PC-3 (cell line): Measurements from ENCODE around the gene TTC9B. TPM values are rescaled to one million over a fixed set of nuclear protein-coding genes. Genes with fewer than 3 reads are reported as not detected.

Experiments used
- ATAC-seq: fragments of 200-7000 bp; cut with Tn5 transposase; 2 replicates; pipeline ENCODE4 v1.9.1; 2020; ENCODE audit warnings: mild to moderate bottlenecking, moderate library complexity
- BruUV-seq: library from RNA; stranded (reverse); fragments of 400-500 nt; replicated peaks from 2 replicates; lab custom pipeline; 2021; lab: Mats Ljungman, UMichigan
- CTCF ChIA-PET: fragments of 300-600 bp; sonication (Branson Sonifier 250); formaldehyde crosslinking; loops from one replicate; lab custom pipeline; 2022; ENCODE audit warnings: antibody characterized with exemption; lab: Charles Lee
- POLR2A ChIA-PET: fragments of 300-600 bp; sonication (Branson Sonifier 250); formaldehyde crosslinking; loops from one replicate; lab custom pipeline; 2022; ENCODE audit warnings: antibody characterized with exemption; ENCODE audit not compliant: unreplicated experiment; lab: Charles Lee
- DNase-seq: peaks from one replicate; pipeline ENCODE4 v3.0.0-alpha.2; 2015
- H2AFZ ChIP-seq: fragments of 300-600 bp; sonication (generic); 2 replicates; pipeline ENCODE4 v1.6.0; 2016; ENCODE audit warnings: antibody characterized with exemption, low read length
- H3F3A ChIP-seq: fragments of 300-600 bp; sonication (generic); one replicate; pipeline ENCODE4 v1.6.0; 2017; ENCODE audit warnings: antibody characterized with exemption, low read length, control low read depth, mild to moderate bottlenecking; ENCODE audit not compliant: unreplicated experiment
- H3K27ac ChIP-seq: fragments of 300-600 bp; sonication (generic); 2 replicates; pipeline ENCODE4 v1.5.1; 2016; ENCODE audit warnings: mild to moderate bottlenecking, low read length
- H3K27me3 ChIP-seq: fragments of 300-600 bp; sonication (generic); 2 replicates; pipeline ENCODE4 v1.6.1; 2016; ENCODE audit warnings: low read length, mixed read lengths
- H3K36me3 ChIP-seq: fragments of 300-600 bp; sonication (generic); 2 replicates; pipeline ENCODE4 v1.6.1; 2016; ENCODE audit warnings: low read depth, mixed run types, low read length, mixed read lengths
- H3K4me1 ChIP-seq: fragments of 300-600 bp; sonication (generic); 2 replicates; pipeline ENCODE4 v1.5.1; 2016; ENCODE audit warnings: low read length; ENCODE audit not compliant: insufficient read depth
- H3K4me2 ChIP-seq: fragments of 300-600 bp; sonication (generic); 2 replicates; pipeline ENCODE4 v1.6.0; 2016; ENCODE audit warnings: low read length
- H3K4me3 ChIP-seq: fragments of 300-600 bp; sonication (generic); 2 replicates; pipeline ENCODE4 v1.5.1; 2016; ENCODE audit warnings: mild to moderate bottlenecking, low read length, mixed read lengths
- H3K79me2 ChIP-seq: fragments of 300-600 bp; sonication (generic); 2 replicates; pipeline ENCODE4 v1.6.1; 2017; ENCODE audit warnings: low read length, mixed read lengths
- H3K9ac ChIP-seq: fragments of 300-600 bp; sonication (generic); 2 replicates; pipeline ENCODE4 v1.6.0; 2016; ENCODE audit warnings: mild to moderate bottlenecking, low read length
- H3K9me2 ChIP-seq: fragments of 300-600 bp; sonication (generic); replicated peaks from 2 replicates; pipeline ENCODE4 v1.6.1; 2016; ENCODE audit warnings: mixed run types, low read length, mixed read lengths
- H3K9me3 ChIP-seq: fragments of 300-600 bp; sonication (generic); 2 replicates; pipeline ENCODE4 v1.6.1; 2016; ENCODE audit warnings: low read length, mixed read lengths
- H4K20me1 ChIP-seq: fragments of 300-600 bp; sonication (generic); 2 replicates; pipeline ENCODE4 v1.6.1; 2016; ENCODE audit warnings: low read length, mixed read lengths
- EZH2 ChIP-seq: fragments of 300-600 bp; sonication (generic); IDR thresholded peaks from one replicate; pipeline ENCODE4 v1.6.1; 2017; ENCODE audit warnings: antibody characterized with exemption, mild to moderate bottlenecking, low read length; ENCODE audit not compliant: unreplicated experiment
- EZH2phosphoT487 ChIP-seq: fragments of 300-600 bp; sonication (generic); IDR thresholded peaks from 2 replicates; pipeline ENCODE4 v1.6.1; 2018; ENCODE audit warnings: mild to moderate bottlenecking, antibody characterized with exemption, low read length, borderline replicate concordance
- intact Hi-C: fragments of 100-400 bp; cut with micrococcal nuclease; formaldehyde crosslinking; loops from 2 replicates; pipeline ENCODE4 v1.9.0; 2023
- total RNA-seq: library from RNA; depleted of rRNA; stranded (reverse); fragments of >200 nt; gene quantifications from 2 replicates; pipeline ENCODE4 v1.2.3, GENCODE V29; 2014
- TF ChIP-seq, protein P1 (sequence below): fragments of 300-600 bp; sonication (generic); conservative IDR thresholded peaks from 2 replicates; pipeline ENCODE4 v1.5.1; 2017; ENCODE audit warnings: antibody characterized with exemption, low read depth, mild to moderate bottlenecking, low read length

Gene TTC9B
- total RNA-seq, 1 experiment from 2014 or later, result 0.15 TPM

DNA sequence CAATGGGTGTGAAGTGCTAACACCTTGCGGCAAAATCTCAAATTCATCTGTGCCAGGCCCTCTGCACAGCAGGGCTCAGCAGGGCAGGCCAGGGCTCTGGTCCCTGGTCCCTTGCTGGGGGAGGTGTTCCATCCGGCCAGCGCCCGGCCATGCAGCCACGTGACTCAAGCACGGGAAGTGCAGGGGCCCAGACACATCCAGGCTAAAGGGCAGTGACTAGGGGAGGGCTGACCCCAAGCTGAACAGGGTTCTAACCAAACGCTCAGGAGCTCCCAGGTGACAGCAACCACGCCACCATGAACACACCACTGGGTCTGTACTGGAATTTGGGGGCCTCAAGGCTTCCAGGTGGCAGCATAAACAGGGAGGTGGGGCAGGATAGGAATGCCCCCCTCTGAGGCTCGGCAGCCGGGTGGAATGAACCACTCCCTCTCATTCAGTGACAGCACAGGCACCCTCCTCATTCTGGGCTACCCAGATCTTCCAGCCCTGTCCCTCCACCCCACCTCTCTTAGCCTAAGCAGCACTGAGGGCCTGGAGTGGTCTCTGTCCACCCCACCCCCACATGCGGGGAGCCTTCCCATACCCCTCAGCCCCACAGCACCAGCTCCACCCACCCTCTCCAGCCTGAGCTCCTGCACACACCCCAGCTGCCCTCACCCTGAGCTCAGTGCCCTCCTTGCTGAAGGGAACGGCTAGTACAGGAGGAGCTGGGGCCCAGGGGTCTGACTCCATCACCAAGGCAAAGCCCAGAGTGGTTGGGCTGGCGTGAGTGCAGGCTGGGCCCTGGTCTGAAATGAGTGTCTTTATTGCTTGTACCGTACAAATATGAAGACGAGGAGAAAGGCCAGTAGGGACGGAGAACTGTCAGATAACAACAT is 13.6 kb upstream of the TTC9B start:
- BruUV-seq, result no TSS peak
- Histone ChIP-seq H3K27me3 (no peaks in the 10 kb centered on the region), H3K79me2 (no peaks in the 10 kb centered on the region), H3K4me3 (no peak overlapping the region), H4K20me1 (no peaks in the 10 kb centered on the region), H2AFZ (no peak overlapping the region), H3K4me2 (no peak overlapping the region), H3K9ac (no peak overlapping the region), H3K9me3 (no peaks in the 10 kb centered on the region), H3K9me2 (no peaks in the 10 kb centered on the region), H3K4me1 (peaks cover 10% of the 10 kb centered on the region), H3K27ac (no peak overlapping the region), H3K36me3 (no peaks in the 10 kb centered on the region), H3F3A (no peaks in the 10 kb centered on the region)
- intact Hi-C loops, result no loop called here
- ChIA-PET POLR2A (no interaction called here), CTCF (no interaction called here)
- DNase-seq (no peak), ATAC-seq (no peak)
- no peak for TF ChIP-seq EZH2
- TF ChIP-seq, protein P1, sequence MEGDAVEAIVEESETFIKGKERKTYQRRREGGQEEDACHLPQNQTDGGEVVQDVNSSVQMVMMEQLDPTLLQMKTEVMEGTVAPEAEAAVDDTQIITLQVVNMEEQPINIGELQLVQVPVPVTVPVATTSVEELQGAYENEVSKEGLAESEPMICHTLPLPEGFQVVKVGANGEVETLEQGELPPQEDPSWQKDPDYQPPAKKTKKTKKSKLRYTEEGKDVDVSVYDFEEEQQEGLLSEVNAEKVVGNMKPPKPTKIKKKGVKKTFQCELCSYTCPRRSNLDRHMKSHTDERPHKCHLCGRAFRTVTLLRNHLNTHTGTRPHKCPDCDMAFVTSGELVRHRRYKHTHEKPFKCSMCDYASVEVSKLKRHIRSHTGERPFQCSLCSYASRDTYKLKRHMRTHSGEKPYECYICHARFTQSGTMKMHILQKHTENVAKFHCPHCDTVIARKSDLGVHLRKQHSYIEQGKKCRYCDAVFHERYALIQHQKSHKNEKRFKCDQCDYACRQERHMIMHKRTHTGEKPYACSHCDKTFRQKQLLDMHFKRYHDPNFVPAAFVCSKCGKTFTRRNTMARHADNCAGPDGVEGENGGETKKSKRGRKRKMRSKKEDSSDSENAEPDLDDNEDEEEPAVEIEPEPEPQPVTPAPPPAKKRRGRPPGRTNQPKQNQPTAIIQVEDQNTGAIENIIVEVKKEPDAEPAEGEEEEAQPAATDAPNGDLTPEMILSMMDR, result no peak

DNA sequence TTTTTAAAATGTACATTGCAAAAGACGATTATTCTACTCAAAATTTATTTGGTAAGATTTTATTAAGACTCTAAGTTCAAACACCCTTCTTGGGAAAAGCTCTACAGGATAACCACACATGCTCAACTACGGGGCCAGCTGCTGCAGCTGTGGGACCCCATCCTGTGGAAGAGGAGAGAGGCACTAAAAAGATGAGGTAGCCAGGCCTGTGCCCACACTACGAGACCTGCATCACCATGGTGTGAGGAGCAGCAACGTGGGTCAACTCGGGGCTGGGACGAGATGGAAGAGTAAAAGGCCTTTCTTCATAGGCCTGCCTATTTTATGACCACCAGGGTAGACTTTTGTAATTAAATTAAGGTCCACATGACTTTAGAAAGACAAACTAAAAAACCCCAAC is 12.9 kb upstream of the TTC9B start:
- Histone ChIP-seq H3K9me2 (no peaks in the 10 kb centered on the region), H3K4me1 (peaks cover 17% of the 10 kb centered on the region), H3K79me2 (no peaks in the 10 kb centered on the region), H3K27ac (no peak overlapping the region), H3F3A (no peaks in the 10 kb centered on the region), H2AFZ (no peak overlapping the region), H3K9ac (no peak overlapping the region), H3K4me3 (no peak overlapping the region), H3K36me3 (no peaks in the 10 kb centered on the region), H3K27me3 (no peaks in the 10 kb centered on the region), H3K9me3 (no peaks in the 10 kb centered on the region), H4K20me1 (no peaks in the 10 kb centered on the region), H3K4me2 (no peak overlapping the region)
- intact Hi-C loops, result no loop called here
- no peak for ATAC-seq
- BruUV-seq, result no TSS peak
- TF ChIP-seq, protein P1, result no peak
- TF ChIP-seq EZH2 (no peak), EZH2phosphoT487 (no peak)
- POLR2A ChIA-PET, result no interaction called here
- DNase-seq, result no peak
- CTCF ChIA-PET, result no interaction called here

DNA sequence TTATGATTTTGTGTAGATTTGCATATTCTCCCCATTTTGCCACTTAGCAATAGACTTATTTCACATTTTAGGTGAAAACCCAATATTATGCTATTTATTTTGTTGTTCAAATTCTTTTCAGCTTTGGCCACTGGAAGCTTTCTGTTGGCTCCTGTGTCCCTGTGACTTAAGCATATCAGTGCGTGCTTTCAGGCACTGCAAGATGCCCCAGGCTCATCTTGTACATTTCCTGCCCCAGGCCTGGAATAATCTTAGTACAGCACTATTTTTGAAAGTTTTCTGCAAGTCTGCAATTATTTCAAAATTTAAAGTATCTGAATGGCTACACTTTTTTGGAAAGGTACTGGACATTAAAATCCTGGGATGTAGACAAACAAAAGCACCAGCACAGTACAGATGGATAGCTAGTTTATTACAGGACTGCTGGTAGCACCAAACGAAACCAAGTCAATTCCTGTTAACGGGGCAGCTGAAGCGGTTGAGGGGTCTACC is 11.8 kb upstream of the TTC9B start:
- TF ChIP-seq EZH2 (no peak), EZH2phosphoT487 (no peak)
- TF ChIP-seq, protein P1, result no peak
- no peaks in the 10 kb centered on the region for H3K27me3 ChIP-seq
- no peaks in the 10 kb centered on the region for H3K79me2 ChIP-seq
- no peaks in the 10 kb centered on the region for H3K36me3 ChIP-seq
- CTCF ChIA-PET, result no interaction called here
- no peak overlapping the region for H3K4me3 ChIP-seq
- DNase-seq (no peak), ATAC-seq (no peak)
- no peaks in the 10 kb centered on the region for H3K9me2 ChIP-seq
- no peak overlapping the region for H2AFZ ChIP-seq
- peaks cover 17% of the 10 kb centered on the region for H3K4me1 ChIP-seq
- POLR2A ChIA-PET, result no interaction called here
- H3K9ac ChIP-seq, result no peak overlapping the region
- H3K4me2 ChIP-seq, result no peak overlapping the region
- no peaks in the 10 kb centered on the region for H4K20me1 ChIP-seq
- H3F3A ChIP-seq, result no peaks in the 10 kb centered on the region
- intact Hi-C loops, result no loop called here
- no TSS peak for BruUV-seq
- H3K9me3 ChIP-seq, result no peaks in the 10 kb centered on the region
- H3K27ac ChIP-seq, result no peak overlapping the region
